Transverse colon (tissue), 4 donors: Measurements from ENCODE around the gene LTN1. TPM values are rescaled to one million over a fixed set of nuclear protein-coding genes. Genes with fewer than 3 reads are reported as not detected.

Source experiments
- DNase-seq: peaks from one replicate; pipeline ENCODE4 v3.0.0-alpha.2; 2019
- H3K27ac ChIP-seq, 4 donors: fragments of 200-600 bp; sonication (generic); 2 replicates each; pipeline ENCODE4 v1.5.1; 2016 to 2018; ENCODE audit warnings: inconsistent platforms in 4 of 4
- H3K27me3 ChIP-seq: fragments of 200-600 bp; sonication (generic); 2 replicates; pipeline ENCODE4 v1.5.1; 2017; ENCODE audit warnings: inconsistent platforms
- H3K36me3 ChIP-seq, 4 donors: fragments of 200-600 bp; sonication (generic); 2 replicates each; pipeline ENCODE4 v1.5.1; 2017 to 2019; ENCODE audit warnings: inconsistent platforms in 4 of 4
- H3K4me1 ChIP-seq, 4 donors: fragments of 200-600 bp; sonication (generic); 2 replicates each; pipeline ENCODE4 v1.5.1; 2017 to 2020; ENCODE audit warnings: inconsistent platforms in 4 of 4
- H3K4me3 ChIP-seq, 4 donors: fragments of 200-600 bp; sonication (generic); 1 replicate in 1 of 4; 2 replicates in 3 of 4; pipeline versions ENCODE4 v1.5.1 to v1.6.1; 2017 to 2019; ENCODE audit warnings: inconsistent platforms in 4 of 4
- H3K9me3 ChIP-seq, 2 donors: fragments of 200-600 bp; sonication (generic); 2 replicates each; pipeline ENCODE4 v1.5.1; 2017 to 2019; ENCODE audit warnings: inconsistent platforms in 2 of 2
- CTCF ChIP-seq, 5 experiments: fragments of 200-600 bp in 3 of 5; fragments of 450-650 bp in 2 of 5; sonication (generic) in 3 of 5; IDR thresholded peaks; 1 replicate in 2 of 5; 2 replicates in 3 of 5; pipeline ENCODE4 v1.5.1; 2016 to 2017; ENCODE audit warnings: antibody characterized with exemption in 5 of 5, inconsistent platforms in 3 of 5, mild to moderate bottlenecking in 2 of 5, moderate library complexity in 1 of 5
- EP300 ChIP-seq: sonication (generic); formaldehyde crosslinking; IDR thresholded peaks from one replicate; pipeline ENCODE4 v1.6.1; 2017; ENCODE audit warnings: antibody characterized with exemption, low read depth
- POLR2A ChIP-seq: fragments of 450-650 bp; IDR thresholded peaks from one replicate; pipeline ENCODE4 v1.6.1; 2016; ENCODE audit warnings: antibody characterized with exemption, mild to moderate bottlenecking, moderate library complexity
- POLR2AphosphoS5 ChIP-seq, 3 donors: sonication (generic); formaldehyde crosslinking; IDR thresholded peaks; one replicate each; pipeline ENCODE4 v1.6.1; 2016; ENCODE audit warnings: antibody characterized with exemption in 3 of 3
- WGBS, 2 donors: methylation state at CpG; one replicate each; pipeline ENCODE4 v1.1.5; 2018; ENCODE audit warnings: low coverage in 1 of 2; 5-methylcytosine and 5-hydroxymethylcytosine counted together
- in situ Hi-C, 4 donors: fragments of 200-750 bp; cut with MboI; loops; one replicate each; pipeline versions ENCODE4 v1.15.0 to v1.15.1; 2017; ENCODE audit warnings: low sequenced_read_pairs in 3 of 4, low pct_ligation_motif_present in 1 of 4, low pct_unique_long_range_greater_than_20kb in 1 of 4
- intact Hi-C: fragments of 100-400 bp; cut with DNase I; formaldehyde crosslinking; loops from one replicate; pipeline ENCODE4 v1.15.1; 2023; ENCODE audit warnings: low total_unique reads
- total RNA-seq, 4 donors: library from RNA; depleted of rRNA; stranded (reverse); fragments of >200 nt; gene quantifications; one replicate each; pipeline ENCODE4 v1.1.0, GENCODE V29; 2016

LTN1 gene
- total RNA-seq, 4 donors from 2014 or later = 13.9 to 36.5 (median 22.1) TPM

GRCh38 chr21:28906841-28907240 lies 85.8 kb downstream of the LTN1 start:
- Histone ChIP-seq H3K4me1 (peaks cover 0 to 10% (median 6%) of the 10 kb centered on the region in 4 donors), H3K4me3 (no peak overlapping the region), H3K27me3 (no peaks in the 10 kb centered on the region), H3K9me3 (no peaks in the 10 kb centered on the region), H3K27ac (no peak overlapping the region), H3K36me3 (no peaks in the 10 kb centered on the region)
- no peak for DNase-seq
- intact Hi-C loops (no loop called here), in situ Hi-C loops (no loop called here)
- 90% methylated on average over 2 of the region's 2 CpGs; no CpG with 5 or more reads in 1 of the 2 donors for WGBS, 2 donors
- no peak for TF ChIP-seq EP300
- TF ChIP-seq POLR2AphosphoS5 (IDR thresholded peaks at IDR 0.05) = no peak
- no peak for TF ChIP-seq POLR2A

DNA sequence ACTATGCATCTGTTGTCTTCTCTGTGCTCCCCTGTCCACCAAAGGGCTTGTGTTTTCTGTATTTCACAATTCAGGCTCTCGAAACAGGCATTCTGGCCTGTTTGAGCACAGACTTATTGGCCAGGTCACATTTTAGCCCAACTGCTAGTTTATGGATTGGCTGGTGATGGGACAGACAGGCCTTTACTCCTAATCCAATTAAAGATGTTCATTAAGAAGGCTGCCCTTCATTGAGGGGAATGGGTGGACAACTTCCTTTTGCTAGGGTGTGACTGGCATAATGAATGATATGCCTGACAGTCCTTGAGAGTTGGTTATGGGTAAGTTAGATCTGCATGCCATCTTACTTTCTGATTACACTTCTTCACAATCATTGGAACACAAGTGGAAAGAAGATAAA lies 86.4 kb downstream of the LTN1 start:
- H3K36me3 ChIP-seq = no peaks in the 10 kb centered on the region
- intact Hi-C loops (no loop called here), in situ Hi-C loops (no loop called here)
- TF ChIP-seq CTCF (IDR thresholded peaks at IDR 0.05) (no peak), POLR2A (no peak), POLR2AphosphoS5 (IDR thresholded peaks at IDR 0.05) (no peak), EP300 (no peak)
- WGBS, 2 donors = 81 to 88% methylated on average over 1 of the region's 1 CpG
- H3K27me3 ChIP-seq = no peaks in the 10 kb centered on the region
- no peaks in the 10 kb centered on the region for H3K9me3 ChIP-seq
- no peak overlapping the region for H3K27ac ChIP-seq
- DNase-seq = no peak
- H3K4me3 ChIP-seq = no peak overlapping the region
- H3K4me1 ChIP-seq = peaks cover 0 to 10% (median 6%) of the 10 kb centered on the region in 4 donors

DNA sequence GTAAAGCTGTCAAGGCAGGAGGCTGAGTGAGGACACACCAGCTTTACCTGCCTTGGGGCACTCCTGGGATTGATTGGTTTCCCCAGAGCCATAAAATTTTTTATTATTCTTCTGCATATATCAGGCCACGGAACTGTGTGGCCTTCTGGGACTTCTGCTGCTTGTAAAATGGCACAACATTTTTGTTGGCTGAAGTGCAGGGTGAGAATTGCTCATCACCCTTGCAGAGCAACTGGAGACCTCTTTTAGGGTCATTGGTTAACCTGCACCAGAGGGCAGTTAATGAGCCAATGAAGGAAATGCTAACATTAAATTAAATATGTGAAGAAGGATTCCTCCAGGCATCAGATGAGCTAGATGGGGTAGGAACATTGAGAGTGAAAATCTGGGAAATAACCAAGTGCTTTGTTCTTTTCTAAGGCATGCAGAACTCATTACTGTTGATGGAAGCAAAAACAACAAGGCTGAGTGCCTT lies 87.7 kb downstream of the LTN1 start:
- H3K27ac ChIP-seq = no peak overlapping the region
- H3K9me3 ChIP-seq = no peaks in the 10 kb centered on the region
- intact Hi-C loops = no loop called here
- in situ Hi-C loops = no loop called here
- no peaks in the 10 kb centered on the region for H3K27me3 ChIP-seq
- H3K4me3 ChIP-seq = no peak overlapping the region
- no peaks in the 10 kb centered on the region for H3K36me3 ChIP-seq
- TF ChIP-seq EP300 (no peak), POLR2AphosphoS5 (IDR thresholded peaks at IDR 0.05) (no peak), CTCF (IDR thresholded peaks at IDR 0.05) (no peak)
- WGBS, 2 donors = 0 to 19% methylated on average over 1 of the region's 1 CpG
- peaks cover 0 to 10% (median 6%) of the 10 kb centered on the region in 4 donors for H3K4me1 ChIP-seq
- DNase-seq = peak; percentile 31

DNA sequence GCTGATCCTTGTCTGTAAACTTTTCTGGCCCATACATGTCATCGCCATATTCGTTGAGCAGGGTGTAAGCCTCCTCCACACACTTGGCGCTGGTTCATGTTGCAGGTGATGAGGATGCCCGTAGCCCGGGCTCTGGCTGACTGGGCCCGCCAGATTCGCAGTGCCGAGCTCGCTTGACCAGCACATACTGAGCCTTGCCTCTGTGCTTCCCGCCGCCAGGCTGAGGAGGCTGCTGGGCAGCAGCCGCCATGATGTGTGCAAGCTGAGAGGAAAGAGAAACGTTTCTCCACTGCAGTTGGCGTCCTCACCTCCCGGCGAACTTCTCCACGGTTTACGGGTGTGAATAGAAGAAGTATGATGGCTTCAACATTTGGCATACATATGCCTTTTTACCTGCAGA lies 89.2 kb downstream of the LTN1 start:
- WGBS, 2 donors = 95 to 100% methylated on average over 4 to 18 of the region's 18 CpGs
- in situ Hi-C loops (no loop called here), intact Hi-C loops (no loop called here)
- Histone ChIP-seq H3K36me3 (no peaks in the 10 kb centered on the region), H3K9me3 (no peaks in the 10 kb centered on the region), H3K4me3 (no peak overlapping the region), H3K4me1 (peaks cover 0 to 10% (median 6%) of the 10 kb centered on the region in 4 donors), H3K27ac (no peak overlapping the region), H3K27me3 (no peaks in the 10 kb centered on the region)
- TF ChIP-seq EP300 = no peak
- TF ChIP-seq POLR2AphosphoS5 (IDR thresholded peaks at IDR 0.05) = no peak
- TF ChIP-seq POLR2A = no peak
- TF ChIP-seq CTCF (IDR thresholded peaks at IDR 0.05) = no peak
- no peak for DNase-seq

- H3K4me1 ChIP-seq = peaks cover 0 to 8% (median 6%) of the 10 kb centered on the region in 4 donors
- DNase-seq = no peak
- intact Hi-C loops (no loop called here), in situ Hi-C loops (no loop called here)
- no peak overlapping the region for H3K4me3 ChIP-seq
- no peak for TF ChIP-seq CTCF (IDR thresholded peaks at IDR 0.05)
- TF ChIP-seq POLR2AphosphoS5 (IDR thresholded peaks at IDR 0.05) = no peak
- TF ChIP-seq EP300 = no peak
- TF ChIP-seq POLR2A = no peak
- no peaks in the 10 kb centered on the region for H3K36me3 ChIP-seq
- H3K9me3 ChIP-seq = no peaks in the 10 kb centered on the region
- no peak overlapping the region for H3K27ac ChIP-seq
- 69 to 79% methylated on average over 2 of the region's 2 CpGs for WGBS, 2 donors
- no peaks in the 10 kb centered on the region for H3K27me3 ChIP-seq
Observed at GRCh38 chr21:28900481-28900880, 92.2 kb downstream of the LTN1 start.
